ENCODE data around the gene PLEKHA7. TPM values are rescaled to one million over a fixed set of nuclear protein-coding genes. Genes with fewer than 3 reads are reported as not detected.
"Not testable (repeated sequence)": the region's sequence is repeated elsewhere in the genome, so short reads cannot be mapped to it uniquely, and the experiment has no call there.

Gene PLEKHA7
- total RNA-seq, 1 donor from 2014 or later: 45.9 TPM

DNA sequence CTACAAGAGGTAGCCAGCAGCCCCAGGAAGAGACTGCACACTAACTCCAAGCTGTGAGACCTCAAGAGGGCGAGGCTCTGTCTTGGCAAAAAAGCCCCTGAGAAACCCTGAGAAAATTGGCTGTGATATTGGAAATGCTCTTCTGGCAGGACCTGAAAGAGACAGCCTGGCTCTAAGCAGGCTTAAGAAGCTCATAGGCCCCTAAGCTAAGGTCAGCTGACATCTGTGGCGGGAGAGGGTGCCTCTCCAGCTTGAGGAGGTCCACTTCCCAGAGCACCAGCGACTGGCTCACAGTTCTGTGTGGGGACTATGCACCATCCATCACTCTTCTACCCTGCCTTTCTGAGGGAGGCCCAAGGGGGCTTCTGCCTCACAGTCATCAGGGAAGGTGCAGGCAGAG is 12.4 kb downstream of the PLEKHA7 start:
- intact Hi-C loops (cut with DNase I): no loop called here
- TF ChIP-seq, protein P1, sequence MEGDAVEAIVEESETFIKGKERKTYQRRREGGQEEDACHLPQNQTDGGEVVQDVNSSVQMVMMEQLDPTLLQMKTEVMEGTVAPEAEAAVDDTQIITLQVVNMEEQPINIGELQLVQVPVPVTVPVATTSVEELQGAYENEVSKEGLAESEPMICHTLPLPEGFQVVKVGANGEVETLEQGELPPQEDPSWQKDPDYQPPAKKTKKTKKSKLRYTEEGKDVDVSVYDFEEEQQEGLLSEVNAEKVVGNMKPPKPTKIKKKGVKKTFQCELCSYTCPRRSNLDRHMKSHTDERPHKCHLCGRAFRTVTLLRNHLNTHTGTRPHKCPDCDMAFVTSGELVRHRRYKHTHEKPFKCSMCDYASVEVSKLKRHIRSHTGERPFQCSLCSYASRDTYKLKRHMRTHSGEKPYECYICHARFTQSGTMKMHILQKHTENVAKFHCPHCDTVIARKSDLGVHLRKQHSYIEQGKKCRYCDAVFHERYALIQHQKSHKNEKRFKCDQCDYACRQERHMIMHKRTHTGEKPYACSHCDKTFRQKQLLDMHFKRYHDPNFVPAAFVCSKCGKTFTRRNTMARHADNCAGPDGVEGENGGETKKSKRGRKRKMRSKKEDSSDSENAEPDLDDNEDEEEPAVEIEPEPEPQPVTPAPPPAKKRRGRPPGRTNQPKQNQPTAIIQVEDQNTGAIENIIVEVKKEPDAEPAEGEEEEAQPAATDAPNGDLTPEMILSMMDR (IDR thresholded peaks at IDR 0.05): no peak
- no peak for TF ChIP-seq POLR2A (IDR thresholded peaks at IDR 0.05)
- no peak for TF ChIP-seq POLR2AphosphoS5 (IDR thresholded peaks at IDR 0.05; ENCODE audit: insufficient read depth in 1 of 2, low read depth in 1 of 2)
- H3K27me3 ChIP-seq: no peaks in the 10 kb centered on the region
- no peaks in the 10 kb centered on the region for H3K36me3 ChIP-seq
- no peaks in the 10 kb centered on the region for H3K4me1 ChIP-seq
- no peaks in the 10 kb centered on the region for H3K9me3 ChIP-seq
- H3K4me3 ChIP-seq: no peak overlapping the region
- no peak for DNase-seq (ENCODE audit: extremely low spot score in 2 of 2)
- no peak overlapping the region for H3K27ac ChIP-seq

DNA sequence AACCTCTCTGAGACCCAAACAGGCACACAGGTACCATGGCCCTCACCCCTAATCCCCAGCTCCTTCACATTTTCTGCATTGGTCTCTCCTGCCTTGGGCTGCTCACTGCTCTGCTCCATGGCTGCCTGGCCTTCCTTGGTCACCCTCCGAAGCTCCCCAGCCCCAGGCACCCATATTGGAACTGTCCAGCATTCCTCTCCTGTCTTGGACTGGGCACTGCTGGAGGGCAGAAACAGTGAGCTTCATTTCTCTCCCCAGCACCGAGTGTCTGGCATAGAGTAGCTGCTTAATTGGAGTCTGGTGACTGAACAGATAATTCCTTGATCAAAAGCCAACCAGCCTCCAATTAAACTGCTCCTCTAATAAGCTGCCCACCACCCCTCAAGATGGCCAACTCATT is 13.2 kb downstream of the PLEKHA7 start:
- Histone ChIP-seq H3K27me3 (no peaks in the 10 kb centered on the region), H3K4me3 (no peak overlapping the region), H3K36me3 (no peaks in the 10 kb centered on the region), H3K4me1 (no peaks in the 10 kb centered on the region), H3K27ac (no peak overlapping the region), H3K9me3 (no peaks in the 10 kb centered on the region)
- TF ChIP-seq POLR2A (IDR thresholded peaks at IDR 0.05) (no peak), POLR2AphosphoS5 (IDR thresholded peaks at IDR 0.05; ENCODE audit: insufficient read depth in 1 of 2, low read depth in 1 of 2) (no peak)
- TF ChIP-seq, protein P1 (IDR thresholded peaks at IDR 0.05): no peak
- no peak for DNase-seq (ENCODE audit: extremely low spot score in 2 of 2)
- intact Hi-C loops (cut with DNase I): no loop called here

DNA sequence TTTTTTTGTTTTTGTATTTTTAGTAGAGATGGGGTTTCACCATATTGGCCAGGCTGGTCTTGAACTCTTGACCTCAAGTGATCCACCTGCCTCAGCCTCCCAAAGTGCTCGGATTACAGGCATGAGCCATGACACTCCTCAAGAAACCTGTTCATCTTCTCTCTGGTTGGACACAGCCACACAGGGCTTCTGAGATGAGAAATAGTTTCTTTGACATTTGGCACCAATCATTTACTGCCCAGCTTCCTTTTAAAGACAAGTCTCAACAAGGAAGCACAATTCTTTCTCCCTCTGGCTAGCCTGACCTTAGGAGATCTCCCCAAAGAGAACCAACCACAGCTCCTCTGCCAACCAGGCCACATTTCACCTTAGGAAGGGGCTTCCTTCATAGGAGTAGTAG is 14.0 kb downstream of the PLEKHA7 start:
- H3K4me3 ChIP-seq; H3K36me3 ChIP-seq; H3K27ac ChIP-seq; H3K27me3 ChIP-seq; H3K9me3 ChIP-seq; H3K4me1 ChIP-seq; intact Hi-C loops (cut with DNase I); DNase-seq (ENCODE audit: extremely low spot score in 2 of 2): not testable (repeated sequence)

DNA sequence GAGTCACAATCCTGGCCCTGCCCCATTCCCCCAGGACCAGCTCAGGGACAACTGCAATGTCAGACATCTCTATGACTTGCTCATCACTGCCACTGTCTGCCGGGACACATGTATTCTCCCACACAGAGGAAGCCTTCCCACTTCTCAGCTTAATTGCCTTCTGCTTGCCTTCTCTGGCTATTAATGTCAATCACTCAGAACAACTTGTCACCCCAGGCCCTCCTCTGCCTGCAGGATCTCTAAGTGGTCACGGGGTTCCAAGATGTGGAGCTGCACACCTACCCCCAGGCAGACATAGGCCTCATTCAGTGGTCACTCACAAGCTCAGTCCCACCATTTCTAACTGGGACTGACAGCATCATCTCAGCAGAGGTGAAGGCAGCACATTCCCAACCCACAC is 15.1 kb downstream of the PLEKHA7 start:
- no peak overlapping the region for H3K27ac ChIP-seq
- H3K36me3 ChIP-seq: no peaks in the 10 kb centered on the region
- no peak overlapping the region for H3K4me3 ChIP-seq
- H3K4me1 ChIP-seq: no peaks in the 10 kb centered on the region
- H3K9me3 ChIP-seq: no peaks in the 10 kb centered on the region
- intact Hi-C loops (cut with DNase I): no loop called here
- no peak for DNase-seq (ENCODE audit: extremely low spot score in 2 of 2)
- TF ChIP-seq, protein P1 (IDR thresholded peaks at IDR 0.05): no peak
- TF ChIP-seq POLR2AphosphoS5 (IDR thresholded peaks at IDR 0.05; ENCODE audit: insufficient read depth in 1 of 2, low read depth in 1 of 2) (no peak), POLR2A (IDR thresholded peaks at IDR 0.05) (no peak)
- H3K27me3 ChIP-seq: no peaks in the 10 kb centered on the region

DNA sequence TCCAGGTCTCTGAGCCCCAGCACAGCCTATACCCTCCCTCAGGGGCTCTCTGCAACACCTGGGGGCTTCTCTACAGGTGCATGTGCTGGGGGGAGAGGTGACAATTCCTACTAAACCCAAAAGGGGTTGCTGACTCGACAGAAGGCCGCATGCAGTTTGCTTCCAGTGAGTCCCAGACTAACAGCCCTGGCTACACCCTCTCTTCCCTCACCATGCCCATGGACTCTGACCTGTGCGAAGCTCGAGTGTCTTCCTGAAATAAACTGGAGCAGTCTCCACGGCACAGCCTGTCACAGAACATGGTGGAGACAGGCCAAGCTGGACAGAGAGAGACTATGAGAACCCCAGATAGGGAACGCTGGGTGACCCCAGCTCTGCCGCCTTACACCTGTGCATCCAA is 16.6 kb downstream of the PLEKHA7 start:
- intact Hi-C loops (cut with DNase I): no loop called here
- no peaks in the 10 kb centered on the region for H3K36me3 ChIP-seq
- no peak for DNase-seq (ENCODE audit: extremely low spot score in 2 of 2)
- TF ChIP-seq POLR2AphosphoS5 (IDR thresholded peaks at IDR 0.05; ENCODE audit: insufficient read depth in 1 of 2, low read depth in 1 of 2) (no peak), POLR2A (IDR thresholded peaks at IDR 0.05) (no peak)
- TF ChIP-seq, protein P1 (IDR thresholded peaks at IDR 0.05): no peak
- H3K4me1 ChIP-seq: no peaks in the 10 kb centered on the region
- no peaks in the 10 kb centered on the region for H3K27me3 ChIP-seq
- no peak overlapping the region for H3K27ac ChIP-seq
- no peaks in the 10 kb centered on the region for H3K9me3 ChIP-seq
- no peak overlapping the region for H3K4me3 ChIP-seq

DNA sequence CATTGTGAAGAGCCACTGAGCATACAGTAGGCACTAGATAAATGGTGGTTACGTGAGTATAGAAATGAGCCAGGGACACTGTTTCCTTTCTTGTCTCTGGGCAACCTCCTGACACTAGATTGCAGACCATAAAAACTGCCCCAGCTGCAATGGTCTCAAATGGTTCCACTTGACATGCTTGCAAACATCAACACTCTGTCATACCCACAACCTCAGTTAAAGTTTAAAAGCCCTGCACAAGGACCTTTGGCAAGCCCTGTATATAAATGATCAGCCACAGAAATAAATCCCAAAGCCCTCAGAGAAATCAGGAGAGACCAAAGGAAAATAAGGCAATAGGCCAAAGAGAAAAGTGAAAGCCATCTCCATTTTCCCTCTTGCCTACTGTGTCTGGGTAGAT is 20.7 kb downstream of the PLEKHA7 start:
- Histone ChIP-seq H3K4me1 (no peaks in the 10 kb centered on the region), H3K36me3 (no peaks in the 10 kb centered on the region), H3K27ac (no peak overlapping the region), H3K27me3 (no peaks in the 10 kb centered on the region), H3K4me3 (no peak overlapping the region), H3K9me3 (no peaks in the 10 kb centered on the region)
- TF ChIP-seq, protein P1 (IDR thresholded peaks at IDR 0.05): no peak
- TF ChIP-seq POLR2A (IDR thresholded peaks at IDR 0.05): no peak
- TF ChIP-seq POLR2AphosphoS5 (IDR thresholded peaks at IDR 0.05; ENCODE audit: insufficient read depth in 1 of 2, low read depth in 1 of 2): no peak
- DNase-seq (ENCODE audit: extremely low spot score in 2 of 2): no peak
- intact Hi-C loops (cut with DNase I): no loop called here

Measured in vagina (tissue), 2 donors.